MCF 10A (cell line): ENCODE measurements around the gene SLC24A5. TPM values are rescaled to one million over a fixed set of nuclear protein-coding genes. Genes with fewer than 3 reads are reported as not detected.

Source experiments
- BruUV-seq: library from RNA; stranded (reverse); fragments of 400-500 nt; replicated peaks from 2 replicates; lab custom pipeline; 2021; lab: Mats Ljungman, UMichigan
- CTCF ChIA-PET: fragments of 300-600 bp; sonication (Branson Sonifier 250); formaldehyde crosslinking; extraction: SDS; loops from one replicate; lab custom pipeline; 2021; ENCODE audit warnings: antibody characterized with exemption, inconsistent platforms; lab: Yijun Ruan, JAX
- POLR2A ChIA-PET: fragments of 300-600, 350-650 bp; sonication (Branson Sonifier 250); formaldehyde crosslinking; extraction: SDS; loops from one replicate; lab custom pipeline; 2020; ENCODE audit warnings: antibody characterized with exemption, inconsistent platforms; lab: Yijun Ruan, JAX
- DNase-seq: peaks from one replicate; pipeline ENCODE4 v3.0.0-alpha.2; 2018; ENCODE audit not compliant: unreplicated experiment
- H3K27ac Mint-ChIP-seq: one replicate; pipeline ENCODE4 v1.8.0; 2022; ENCODE audit warnings: mild to moderate bottlenecking, low read depth, mixed read lengths; ENCODE audit not compliant: unreplicated experiment
- H3K27me3 Mint-ChIP-seq: one replicate; pipeline ENCODE4 v1.8.0; 2022; ENCODE audit warnings: mixed read lengths; ENCODE audit not compliant: insufficient read depth, unreplicated experiment
- H3K36me3 Mint-ChIP-seq: one replicate; pipeline ENCODE4 v1.8.0; 2022; ENCODE audit warnings: mild to moderate bottlenecking, moderate library complexity, mixed read lengths; ENCODE audit not compliant: insufficient read depth, unreplicated experiment
- H3K4me1 Mint-ChIP-seq: one replicate; pipeline ENCODE4 v1.8.0; 2022; ENCODE audit warnings: mixed read lengths; ENCODE audit not compliant: insufficient read depth, unreplicated experiment
- H3K4me3 Mint-ChIP-seq: one replicate; pipeline ENCODE4 v1.8.0; 2022; ENCODE audit warnings: mild to moderate bottlenecking, moderate library complexity, mixed read lengths; ENCODE audit not compliant: unreplicated experiment
- H3K9me3 Mint-ChIP-seq: one replicate; pipeline ENCODE4 v1.8.0; 2022; ENCODE audit warnings: mixed read lengths; ENCODE audit not compliant: unreplicated experiment
- intact Hi-C: fragments of 100-400 bp; cut with micrococcal nuclease; formaldehyde crosslinking; loops from 2 replicates; pipeline ENCODE4 v1.14.1; 2022
- total RNA-seq: library from RNA; stranded (reverse); gene quantifications from 2 replicates; pipeline ENCODE4 v1.2.3, GENCODE V29; 2022
- TF ChIP-seq, protein P1 (sequence below): fragments of 200-600 bp; IDR thresholded peaks from one replicate; pipeline ENCODE4 v1.8.0; 2022; ENCODE audit warnings: antibody characterized with exemption, mild to moderate bottlenecking; ENCODE audit not compliant: unreplicated experiment

The SLC24A5 gene
- total RNA-seq, 1 experiment from 2014 or later, result not detected

DNA sequence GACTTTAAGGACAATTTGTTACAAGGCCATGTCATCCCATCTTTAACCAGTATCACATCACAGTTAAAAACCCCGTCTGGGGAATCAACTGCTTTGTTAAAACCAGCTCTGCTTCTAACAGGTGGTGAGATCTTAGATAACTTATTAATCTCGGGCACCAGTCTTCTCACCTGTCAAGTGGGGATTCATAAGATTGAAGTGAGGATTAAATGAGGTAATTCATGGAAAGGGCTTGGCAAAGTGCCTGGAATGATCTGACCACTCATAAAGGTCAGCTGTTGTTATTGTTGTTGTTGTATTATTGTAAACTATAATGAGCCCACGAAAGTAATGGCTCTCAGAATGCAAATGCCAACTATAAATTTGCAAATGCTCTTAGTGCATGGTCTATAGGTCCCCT is 30.1 kb upstream of the SLC24A5 start:
- DNase-seq, result no peak
- POLR2A ChIA-PET, result no interaction called here
- Mint-ChIP-seq H3K36me3 (peaks cover 7% of the 10 kb centered on the region), H3K4me3 (no peak overlapping the region), H3K27me3 (no peaks in the 10 kb centered on the region), H3K27ac (no peak overlapping the region), H3K9me3 (no peaks in the 10 kb centered on the region), H3K4me1 (peaks cover 12% of the 10 kb centered on the region)
- BruUV-seq, result no TSS peak
- CTCF ChIA-PET, result no interaction called here
- TF ChIP-seq, protein P1, sequence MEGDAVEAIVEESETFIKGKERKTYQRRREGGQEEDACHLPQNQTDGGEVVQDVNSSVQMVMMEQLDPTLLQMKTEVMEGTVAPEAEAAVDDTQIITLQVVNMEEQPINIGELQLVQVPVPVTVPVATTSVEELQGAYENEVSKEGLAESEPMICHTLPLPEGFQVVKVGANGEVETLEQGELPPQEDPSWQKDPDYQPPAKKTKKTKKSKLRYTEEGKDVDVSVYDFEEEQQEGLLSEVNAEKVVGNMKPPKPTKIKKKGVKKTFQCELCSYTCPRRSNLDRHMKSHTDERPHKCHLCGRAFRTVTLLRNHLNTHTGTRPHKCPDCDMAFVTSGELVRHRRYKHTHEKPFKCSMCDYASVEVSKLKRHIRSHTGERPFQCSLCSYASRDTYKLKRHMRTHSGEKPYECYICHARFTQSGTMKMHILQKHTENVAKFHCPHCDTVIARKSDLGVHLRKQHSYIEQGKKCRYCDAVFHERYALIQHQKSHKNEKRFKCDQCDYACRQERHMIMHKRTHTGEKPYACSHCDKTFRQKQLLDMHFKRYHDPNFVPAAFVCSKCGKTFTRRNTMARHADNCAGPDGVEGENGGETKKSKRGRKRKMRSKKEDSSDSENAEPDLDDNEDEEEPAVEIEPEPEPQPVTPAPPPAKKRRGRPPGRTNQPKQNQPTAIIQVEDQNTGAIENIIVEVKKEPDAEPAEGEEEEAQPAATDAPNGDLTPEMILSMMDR, result no peak
- intact Hi-C loops, result no loop called here

DNA sequence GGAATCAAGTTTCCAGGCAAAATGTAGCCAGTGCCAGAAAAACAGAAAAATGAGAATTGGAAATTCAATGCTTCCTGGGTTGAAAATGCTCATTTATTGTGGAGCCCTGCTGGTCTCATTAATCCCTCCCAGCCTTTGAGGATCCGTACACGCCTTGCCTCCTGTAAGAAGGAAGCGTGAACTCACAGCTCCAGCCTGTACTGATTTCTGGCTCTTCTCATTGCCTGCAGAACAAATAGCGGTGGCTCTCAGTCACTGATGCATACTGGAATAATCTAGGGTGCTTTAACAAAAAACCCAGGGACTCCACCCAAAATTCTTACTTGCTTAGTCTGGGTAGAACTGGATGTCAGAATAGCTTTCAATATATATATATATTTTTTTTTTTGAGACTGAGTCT is 29.3 kb upstream of the SLC24A5 start:
- Mint-ChIP-seq H3K27ac (no peak overlapping the region), H3K36me3 (peaks cover under 1% of the 10 kb centered on the region), H3K4me1 (peaks cover 10% of the 10 kb centered on the region), H3K27me3 (no peaks in the 10 kb centered on the region), H3K4me3 (no peak overlapping the region), H3K9me3 (no peaks in the 10 kb centered on the region)
- intact Hi-C loops, result no loop called here
- TF ChIP-seq, protein P1, result no peak
- ChIA-PET CTCF (no interaction called here), POLR2A (no interaction called here)
- BruUV-seq, result no TSS peak
- no peak for DNase-seq

DNA sequence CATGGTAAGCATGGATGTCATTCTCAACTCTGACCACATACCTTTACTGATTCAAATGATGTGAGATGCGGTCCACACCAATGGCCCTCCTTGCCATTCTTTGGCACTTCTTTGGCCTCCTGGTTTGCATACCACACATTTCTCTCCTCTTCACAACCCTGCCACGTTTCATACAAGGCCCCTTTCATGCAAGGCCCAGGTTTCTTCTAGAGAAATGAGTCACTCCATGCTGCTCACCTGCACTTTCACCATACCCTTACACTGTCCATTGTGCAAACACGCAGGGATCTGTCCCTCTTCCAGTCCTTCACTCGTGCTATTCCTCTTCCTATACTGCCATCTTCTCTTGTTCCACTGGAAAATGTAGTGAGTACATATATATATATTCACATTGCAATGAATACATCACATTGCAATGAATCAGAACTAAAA is 24.4 kb upstream of the SLC24A5 start:
- no TSS peak for BruUV-seq
- peak; percentile 12 for DNase-seq
- POLR2A ChIA-PET, result interaction anchor here (1.0 kb wide), 1 partner anchor 38 kb away, joined by 3 read pairs; no protein-coding TSS in a partner anchor
- Mint-ChIP-seq H3K36me3 (no peaks in the 10 kb centered on the region), H3K4me3 (no peak overlapping the region), H3K27me3 (no peaks in the 10 kb centered on the region), H3K9me3 (no peaks in the 10 kb centered on the region), H3K4me1 (peaks cover 10% of the 10 kb centered on the region), H3K27ac (no peak overlapping the region)
- CTCF ChIA-PET, result interaction anchor here (0.7 to 1.2 kb wide), 3 partner anchors 10 to 16 kb away, joined by 3 to 4 read pairs (median 3); no protein-coding TSS in a partner anchor
- intact Hi-C loops, result no loop called here
- TF ChIP-seq, protein P1, result no peak

DNA sequence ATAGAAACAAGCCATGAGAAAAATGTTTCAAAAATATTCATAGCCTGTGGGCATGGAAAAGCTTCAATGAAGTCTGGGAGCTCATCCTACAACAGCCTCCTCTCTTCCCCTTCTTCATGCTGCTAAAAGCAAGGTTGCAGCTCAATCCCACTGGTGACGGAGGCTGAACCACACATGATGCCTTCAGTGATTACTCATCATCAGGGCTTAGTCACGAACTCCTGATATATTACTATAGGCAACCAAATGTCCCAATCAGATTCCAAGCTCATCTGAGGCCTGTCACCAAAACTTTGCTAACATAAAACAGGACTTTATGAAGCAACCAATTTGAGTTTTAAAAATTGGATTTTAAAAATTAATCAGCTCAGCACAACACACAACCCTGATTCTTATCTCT is 24.0 kb upstream of the SLC24A5 start:
- H3K27me3 Mint-ChIP-seq, result no peaks in the 10 kb centered on the region
- ChIA-PET POLR2A (interaction anchor here (1.0 kb wide), 1 partner anchor 38 kb away, joined by 3 read pairs; no protein-coding TSS in a partner anchor), CTCF (interaction anchor here (0.6 to 1.2 kb wide), 4 partner anchors 10 to 546 kb away, joined by 3 to 4 read pairs (median 3); no protein-coding TSS in a partner anchor)
- H3K27ac Mint-ChIP-seq, result no peak overlapping the region
- TF ChIP-seq, protein P1, result no peak
- no peaks in the 10 kb centered on the region for H3K9me3 Mint-ChIP-seq
- H3K4me3 Mint-ChIP-seq, result no peak overlapping the region
- BruUV-seq, result no TSS peak
- peaks cover 10% of the 10 kb centered on the region for H3K4me1 Mint-ChIP-seq
- no peaks in the 10 kb centered on the region for H3K36me3 Mint-ChIP-seq
- intact Hi-C loops, result no loop called here
- peak; percentile 55 for DNase-seq
